ENCODE results near the gene SLC27A1.

DNA sequence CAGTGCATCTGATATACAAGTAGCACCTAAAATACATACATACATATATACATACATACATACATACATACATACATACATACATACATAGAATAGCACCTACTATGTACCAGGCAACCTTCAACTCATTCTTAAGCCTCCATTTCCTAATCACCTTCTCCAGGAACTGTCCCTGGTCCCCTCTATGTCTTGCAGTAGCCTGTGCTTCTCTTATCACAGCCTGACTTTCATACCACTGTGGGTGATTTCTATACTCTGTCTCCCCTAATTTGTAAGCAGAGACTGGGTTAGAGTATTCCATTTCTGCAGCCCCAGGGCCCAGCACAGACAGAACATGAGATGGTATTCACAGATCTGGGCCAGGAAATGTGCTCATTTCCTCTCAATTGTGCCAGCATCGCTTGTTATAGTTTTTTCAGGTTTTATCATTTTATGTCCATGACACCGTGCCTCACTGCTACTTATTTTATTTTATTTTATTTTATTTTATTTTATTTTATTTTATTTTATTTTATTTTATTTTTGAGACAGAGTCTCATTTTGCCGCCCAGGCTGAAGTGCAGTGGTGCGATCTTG, 70.9 kb downstream of the SLC27A1 start:
- no peak for TF ChIP-seq REST (IDR thresholded peaks at IDR 0.05)
- no peak for TF ChIP-seq GABPA (IDR thresholded peaks at IDR 0.05 in 1 of 2, conservative IDR thresholded peaks at IDR 0.05 in 1 of 2)
- no peak for TF ChIP-seq YY1 (IDR thresholded peaks at IDR 0.05)
- TF ChIP-seq CTCF (IDR thresholded peaks at IDR 0.05; ENCODE audit: low read depth, low read length, missing input control) = no peak
- no peak for TF ChIP-seq SP1 (IDR thresholded peaks at IDR 0.05)

All from liver (tissue), 3 donors.